ENCODE data around the gene CYP2S1. TPM values are rescaled to one million over a fixed set of nuclear protein-coding genes. Genes with fewer than 3 reads are reported as not detected.
"Not testable (repeated sequence)": the region's sequence is repeated elsewhere in the genome, so short reads cannot be mapped to it uniquely, and the experiment has no call there.

CYP2S1 gene
- total RNA-seq, 4 donors from 2014 or later, result 1.1 to 2.1 (median 1.2) TPM; not detected in 1

- no peaks in the 10 kb centered on the region for H3K27me3 ChIP-seq
- TF ChIP-seq POLR2AphosphoS5 (IDR thresholded peaks at IDR 0.05), result no peak
- peak overlapping the region; percentile 76 to 94 (median 93) for H3K27ac ChIP-seq
- H3K36me3 ChIP-seq, result peaks cover 0 to 26% of the 10 kb centered on the region in 2 donors
- peak overlapping the region; percentile 36 to 58 for H3K4me3 ChIP-seq
- no peak for ATAC-seq
- no peaks in the 10 kb centered on the region for H3K9me3 ChIP-seq
- H3K4me1 ChIP-seq, result peaks cover 0 to 69% (median 24%) of the 10 kb centered on the region in 3 donors
- 30 to 65% methylated on average over 3 to 4 of the region's 9 CpGs for WGBS, 2 donors (ENCODE audit: low coverage in 1 of 2)
Measured at GRCh38 chr19:41226874-41227390, 33.9 kb downstream of the CYP2S1 start.

GRCh38 chr19:41228486-41228885, 35.5 kb downstream of the CYP2S1 start:
- H3K4me3 ChIP-seq, result no peak overlapping the region
- peaks cover 0 to 30% of the 10 kb centered on the region in 2 donors for H3K36me3 ChIP-seq
- no peak overlapping the region for H3K27ac ChIP-seq
- ATAC-seq, result no peak
- H3K27me3 ChIP-seq, result no peaks in the 10 kb centered on the region
- TF ChIP-seq POLR2AphosphoS5 (IDR thresholded peaks at IDR 0.05) (no peak), POLR2A (IDR thresholded peaks at IDR 0.05) (no peak), EP300 (IDR thresholded peaks at IDR 0.05) (no peak), CTCF (IDR thresholded peaks at IDR 0.05) (no peak)
- peaks cover 0 to 55% (median 22%) of the 10 kb centered on the region in 3 donors for H3K4me1 ChIP-seq
- 92 to 100% methylated on average over 1 to 3 of the region's 3 CpGs for WGBS, 2 donors (ENCODE audit: low coverage in 1 of 2)
- no peaks in the 10 kb centered on the region for H3K9me3 ChIP-seq

- Histone ChIP-seq H3K27ac (peak overlapping the region in 1 of 4 donors; percentile 21), H3K36me3 (peaks cover 0 to 39% of the 10 kb centered on the region in 2 donors), H3K4me1 (peaks cover 0 to 46% (median 13%) of the 10 kb centered on the region in 3 donors)
- WGBS, 2 donors (ENCODE audit: low coverage in 1 of 2), result 77 to 100% methylated on average over 2 to 3 of the region's 5 CpGs
- not testable (repeated sequence) for H3K4me3 ChIP-seq, ATAC-seq, H3K27me3 ChIP-seq, H3K9me3 ChIP-seq
Measured at GRCh38 chr19:41229338-41229737, 36.3 kb downstream of the CYP2S1 start.

GRCh38 chr19:41230067-41230857, 37.2 kb downstream of the CYP2S1 start:
- H3K4me1 ChIP-seq, result peaks cover 0 to 37% (median 8%) of the 10 kb centered on the region in 3 donors
- H3K9me3 ChIP-seq, result no peaks in the 10 kb centered on the region
- H3K4me3 ChIP-seq, result no peak overlapping the region
- H3K36me3 ChIP-seq, result peaks cover 0 to 48% of the 10 kb centered on the region in 2 donors
- H3K27me3 ChIP-seq, result no peaks in the 10 kb centered on the region
- no peak for ATAC-seq
- no peak overlapping the region for H3K27ac ChIP-seq
- 63 to 77% methylated on average over 1 to 2 of the region's 3 CpGs for WGBS, 2 donors (ENCODE audit: low coverage in 1 of 2)
- TF ChIP-seq CTCF (IDR thresholded peaks at IDR 0.05), result no peak
- TF ChIP-seq EP300 (IDR thresholded peaks at IDR 0.05), result no peak
- no peak for TF ChIP-seq POLR2A (IDR thresholded peaks at IDR 0.05)
- no peak for TF ChIP-seq POLR2AphosphoS5 (IDR thresholded peaks at IDR 0.05)

GRCh38 chr19:41232686-41233085, 39.7 kb downstream of the CYP2S1 start:
- peaks cover 0 to 13% (median 0%) of the 10 kb centered on the region in 3 donors for H3K4me1 ChIP-seq
- 85 to 100% methylated on average over 1 to 7 of the region's 8 CpGs for WGBS, 2 donors (ENCODE audit: low coverage in 1 of 2)
- no peak for ATAC-seq
- no peaks in the 10 kb centered on the region for H3K27me3 ChIP-seq
- peaks cover 0 to 72% of the 10 kb centered on the region in 2 donors for H3K36me3 ChIP-seq
- H3K4me3 ChIP-seq, result no peak overlapping the region
- no peak overlapping the region for H3K27ac ChIP-seq
- no peak for TF ChIP-seq POLR2A (IDR thresholded peaks at IDR 0.05)
- TF ChIP-seq CTCF (IDR thresholded peaks at IDR 0.05), result no peak
- TF ChIP-seq EP300 (IDR thresholded peaks at IDR 0.05), result no peak
- TF ChIP-seq POLR2AphosphoS5 (IDR thresholded peaks at IDR 0.05), result no peak
- no peaks in the 10 kb centered on the region for H3K9me3 ChIP-seq

Data from gastroesophageal sphincter (tissue), 4 donors.